ENCODE results near the gene SYCE1L.

The SYCE1L gene

DNA sequence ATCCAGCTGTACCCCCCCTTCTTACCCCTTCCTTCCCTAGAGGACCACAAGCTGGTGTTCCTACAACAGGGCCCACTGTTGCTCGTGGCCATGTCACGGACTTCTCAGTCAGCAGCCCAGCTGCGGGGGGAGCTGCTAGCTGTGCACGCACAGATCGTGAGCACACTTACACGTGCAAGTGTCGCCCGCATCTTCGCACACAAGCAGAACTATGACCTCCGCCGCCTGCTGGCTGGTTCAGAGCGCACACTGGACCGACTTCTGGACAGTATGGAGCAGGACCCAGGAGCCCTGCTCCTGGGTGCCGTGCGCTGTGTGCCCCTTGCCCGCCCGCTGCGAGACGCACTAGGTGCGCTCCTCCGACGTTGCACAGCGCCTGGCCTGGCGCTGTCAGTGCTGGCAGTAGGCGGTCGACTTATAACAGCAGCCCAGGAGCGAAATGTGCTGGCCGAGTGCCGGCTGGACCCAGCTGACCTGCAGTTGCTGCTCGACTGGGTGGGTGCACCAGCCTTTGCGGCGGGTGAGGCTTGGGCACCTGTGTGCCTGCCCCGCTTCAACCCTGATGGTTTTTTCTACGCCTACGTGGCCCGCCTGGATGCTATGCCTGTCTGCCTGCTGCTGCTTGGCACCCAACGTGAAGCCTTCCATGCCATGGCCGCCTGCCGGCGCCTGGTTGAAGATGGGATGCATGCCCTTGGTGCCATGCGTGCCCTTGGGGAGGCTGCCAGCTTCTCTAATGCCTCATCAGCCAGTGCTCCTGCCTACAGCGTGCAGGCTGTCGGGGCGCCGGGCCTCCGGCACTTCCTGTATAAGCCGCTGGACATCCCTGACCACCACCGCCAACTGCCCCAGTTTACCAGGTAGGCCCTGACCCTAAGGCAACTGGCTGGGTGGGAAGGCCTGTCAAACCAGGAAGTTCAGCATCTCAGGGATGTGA, 4.6 kb upstream of the SYCE1L start:
- TF ChIP-seq, protein P1, sequence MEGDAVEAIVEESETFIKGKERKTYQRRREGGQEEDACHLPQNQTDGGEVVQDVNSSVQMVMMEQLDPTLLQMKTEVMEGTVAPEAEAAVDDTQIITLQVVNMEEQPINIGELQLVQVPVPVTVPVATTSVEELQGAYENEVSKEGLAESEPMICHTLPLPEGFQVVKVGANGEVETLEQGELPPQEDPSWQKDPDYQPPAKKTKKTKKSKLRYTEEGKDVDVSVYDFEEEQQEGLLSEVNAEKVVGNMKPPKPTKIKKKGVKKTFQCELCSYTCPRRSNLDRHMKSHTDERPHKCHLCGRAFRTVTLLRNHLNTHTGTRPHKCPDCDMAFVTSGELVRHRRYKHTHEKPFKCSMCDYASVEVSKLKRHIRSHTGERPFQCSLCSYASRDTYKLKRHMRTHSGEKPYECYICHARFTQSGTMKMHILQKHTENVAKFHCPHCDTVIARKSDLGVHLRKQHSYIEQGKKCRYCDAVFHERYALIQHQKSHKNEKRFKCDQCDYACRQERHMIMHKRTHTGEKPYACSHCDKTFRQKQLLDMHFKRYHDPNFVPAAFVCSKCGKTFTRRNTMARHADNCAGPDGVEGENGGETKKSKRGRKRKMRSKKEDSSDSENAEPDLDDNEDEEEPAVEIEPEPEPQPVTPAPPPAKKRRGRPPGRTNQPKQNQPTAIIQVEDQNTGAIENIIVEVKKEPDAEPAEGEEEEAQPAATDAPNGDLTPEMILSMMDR (IDR thresholded peaks at IDR 0.05; ENCODE audit: low read depth, low read length, missing control alignments) = no peak
- in situ Hi-C loops (cut with HindIII; ENCODE audit: low pct_ligation_motif_present, low sequenced_read_pairs) = no loop called here
- no peak for DNase-seq
- Histone ChIP-seq H3K4me3 (ENCODE audit: low read depth, low read length) (no peak overlapping the region), H3K36me3 (replicated peaks) (peaks cover 18% of the 10 kb centered on the region), H3K27me3 (replicated peaks) (no peaks in the 10 kb centered on the region), H3K27ac (no peak overlapping the region)

DNA sequence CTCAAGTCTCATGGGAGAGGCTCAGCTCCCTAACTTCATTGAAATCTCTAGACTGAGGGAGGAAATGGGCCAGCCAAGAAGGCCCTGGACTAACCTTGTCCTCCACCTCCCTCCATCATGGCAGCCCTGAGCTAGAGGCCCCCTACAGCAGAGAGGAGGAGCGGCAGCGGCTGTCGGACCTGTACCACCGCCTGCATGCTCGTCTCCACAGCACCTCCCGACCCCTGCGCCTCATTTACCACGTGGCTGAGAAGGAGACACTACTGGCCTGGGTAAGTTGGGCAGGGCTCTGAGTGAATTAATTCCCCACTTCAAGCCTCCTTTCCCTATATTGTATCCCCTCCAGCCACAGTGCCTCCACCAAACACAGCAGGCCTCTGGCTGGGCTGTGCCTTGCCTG, 3.8 kb upstream of the SYCE1L start:
- H3K36me3 ChIP-seq (replicated peaks) = peaks cover 20% of the 10 kb centered on the region
- TF ChIP-seq, protein P1 (IDR thresholded peaks at IDR 0.05; ENCODE audit: low read depth, low read length, missing control alignments) = no peak
- no peak overlapping the region for H3K4me3 ChIP-seq (ENCODE audit: low read depth, low read length)
- in situ Hi-C loops (cut with HindIII; ENCODE audit: low pct_ligation_motif_present, low sequenced_read_pairs) = no loop called here
- no peak for DNase-seq
- no peak overlapping the region for H3K27ac ChIP-seq
- no peaks in the 10 kb centered on the region for H3K27me3 ChIP-seq (replicated peaks)

DNA sequence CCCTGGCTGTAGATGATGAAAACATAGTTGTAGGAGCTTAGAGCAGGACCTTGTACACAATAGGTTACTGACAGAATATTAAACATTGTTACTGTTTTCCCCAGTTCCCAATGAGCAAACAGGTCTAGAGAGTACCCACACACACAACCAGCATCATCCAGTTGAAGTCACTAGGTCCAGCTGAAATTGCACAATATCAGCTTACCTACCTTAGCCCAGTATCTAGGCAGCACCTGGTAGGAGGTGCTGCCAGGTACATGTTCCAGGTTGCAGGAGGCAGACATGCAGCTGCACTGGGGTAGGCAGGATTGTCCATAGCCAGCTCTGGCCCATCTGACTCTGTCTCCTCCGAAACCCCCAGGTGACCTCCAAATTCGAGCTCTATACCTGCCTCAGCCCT, 1.5 kb upstream of the SYCE1L start:
- no peaks in the 10 kb centered on the region for H3K27me3 ChIP-seq (replicated peaks)
- in situ Hi-C loops (cut with HindIII; ENCODE audit: low pct_ligation_motif_present, low sequenced_read_pairs) = no loop called here
- DNase-seq = no peak
- no peak overlapping the region for H3K27ac ChIP-seq
- no peak overlapping the region for H3K4me3 ChIP-seq (ENCODE audit: low read depth, low read length)
- TF ChIP-seq, protein P1 (IDR thresholded peaks at IDR 0.05; ENCODE audit: low read depth, low read length, missing control alignments) = no peak
- H3K36me3 ChIP-seq (replicated peaks) = peaks cover 20% of the 10 kb centered on the region

DNA sequence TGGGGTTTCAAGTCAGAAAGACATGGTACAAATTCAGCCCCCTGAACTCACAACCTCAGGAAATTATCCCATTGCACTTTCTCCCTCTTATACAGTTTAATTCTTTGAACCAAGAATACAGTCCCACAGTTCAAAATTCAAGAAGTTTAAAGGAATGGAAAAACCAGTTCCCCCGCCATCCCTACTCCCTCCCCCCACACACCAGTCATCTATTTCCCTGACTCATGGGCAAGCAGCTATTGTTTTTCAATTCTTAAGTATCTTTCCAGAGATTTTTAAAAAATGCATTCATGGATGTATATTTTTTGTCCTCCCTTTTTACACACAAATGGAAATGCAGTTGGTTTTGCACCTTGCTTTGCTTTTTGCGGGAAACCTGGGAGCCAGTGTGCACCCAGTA, 7.3 kb downstream of the SYCE1L start:
- in situ Hi-C loops (cut with HindIII; ENCODE audit: low pct_ligation_motif_present, low sequenced_read_pairs) = no loop called here
- H3K27ac ChIP-seq = no peak overlapping the region
- TF ChIP-seq, protein P1 (IDR thresholded peaks at IDR 0.05; ENCODE audit: low read depth, low read length, missing control alignments) = no peak
- DNase-seq = no peak
- H3K36me3 ChIP-seq (replicated peaks) = no peaks in the 10 kb centered on the region
- no peak overlapping the region for H3K4me3 ChIP-seq (ENCODE audit: low read depth, low read length)
- H3K27me3 ChIP-seq (replicated peaks) = no peaks in the 10 kb centered on the region

DNA sequence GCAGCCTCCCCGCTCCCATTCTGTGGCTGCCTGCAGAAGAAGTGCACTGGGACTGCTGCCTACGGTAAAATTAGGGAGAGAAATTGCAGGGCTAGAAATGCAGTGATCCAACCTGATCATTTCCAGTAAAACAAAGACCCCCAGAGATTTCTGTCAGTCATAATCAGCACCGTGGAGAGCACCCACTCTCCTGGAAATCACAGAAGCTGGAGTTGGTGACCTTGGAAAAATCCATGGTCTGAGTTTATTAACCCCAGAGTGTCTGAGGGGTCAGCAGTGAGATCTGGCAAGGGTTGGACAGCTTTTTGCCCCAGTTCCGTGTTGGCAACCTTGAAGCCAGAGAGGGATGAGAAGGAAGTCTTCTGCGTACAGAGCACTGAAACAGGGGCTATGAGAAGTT, 7.8 kb downstream of the SYCE1L start:
- Histone ChIP-seq H3K4me3 (ENCODE audit: low read depth, low read length) (no peak overlapping the region), H3K27me3 (replicated peaks) (no peaks in the 10 kb centered on the region), H3K36me3 (replicated peaks) (no peaks in the 10 kb centered on the region), H3K27ac (no peak overlapping the region)
- TF ChIP-seq, protein P1 (IDR thresholded peaks at IDR 0.05; ENCODE audit: low read depth, low read length, missing control alignments) = no peak
- no peak for DNase-seq
- in situ Hi-C loops (cut with HindIII; ENCODE audit: low pct_ligation_motif_present, low sequenced_read_pairs) = no loop called here
